IPS-NIHi11 (cell line): ENCODE measurements around the gene PTPN21.

Experiments
- DNase-seq: peaks from one replicate; pipeline ENCODE4 v3.0.0; 2012; ENCODE audit warnings: mixed read lengths, low spot score

PTPN21 gene

GRCh38 chr14:88554457-88555286, at the start of gene PTPN21:
PTPN21 (minus strand) TSS chr14:88555007; CDS start chr14:88550417, 4,590 bp downstream.
- peak; percentile 91 for DNase-seq

- no peak for DNase-seq
These were observed 49.4 kb upstream of the PTPN21 start for GRCh38 chr14:88604212-88604611.

- DNase-seq, result no peak
These were observed 45.1 kb upstream of the PTPN21 start for GRCh38 chr14:88599761-88600439.

GRCh38 chr14:88599326-88599725, 44.5 kb upstream of the PTPN21 start:
- no peak for DNase-seq

- no peak for DNase-seq
These were observed 43.4 kb upstream of the PTPN21 start for GRCh38 chr14:88598097-88598675.

GRCh38 chr14:88597601-88598000, 42.8 kb upstream of the PTPN21 start:
- no peak for DNase-seq

- DNase-seq, result no peak
These were observed 42.2 kb upstream of the PTPN21 start for GRCh38 chr14:88597038-88597437.

- no peak for DNase-seq
These were observed 37.2 kb upstream of the PTPN21 start for GRCh38 chr14:88592031-88592430.

GRCh38 chr14:88590173-88590572, 35.4 kb upstream of the PTPN21 start:
- DNase-seq, result no peak

- no peak for DNase-seq
These were observed 33.3 kb upstream of the PTPN21 start for GRCh38 chr14:88588081-88588480.

GRCh38 chr14:88584451-88584850, 29.6 kb upstream of the PTPN21 start:
- no peak for DNase-seq

GRCh38 chr14:88576222-88576621, 21.4 kb upstream of the PTPN21 start:
- no peak for DNase-seq

GRCh38 chr14:88572117-88572516, 17.3 kb upstream of the PTPN21 start:
- DNase-seq, result no peak

- no peak for DNase-seq
These were observed 13.4 kb upstream of the PTPN21 start for GRCh38 chr14:88568196-88568595.

GRCh38 chr14:88565427-88565826, 10.6 kb upstream of the PTPN21 start:
- DNase-seq, result no peak

GRCh38 chr14:88563845-88564244, 9.0 kb upstream of the PTPN21 start:
- no peak for DNase-seq

GRCh38 chr14:88562831-88563686, 8.3 kb upstream of the PTPN21 start, which contains the start of gene ZC3H14:
ZC3H14 (plus strand) TSS chr14:88563037; CDS start chr14:88563134, 97 bp downstream.
- DNase-seq, result peak; percentile 94

GRCh38 chr14:88562532-88562830, 7.7 kb upstream of the PTPN21 start:
- no peak for DNase-seq

GRCh38 chr14:88559852-88560251, 5.0 kb upstream of the PTPN21 start:
- DNase-seq, result no peak

GRCh38 chr14:88556581-88556980, 1.8 kb upstream of the PTPN21 start:
- DNase-seq, result no peak

GRCh38 chr14:88553886-88554456, 836 bp downstream of the PTPN21 start:
- DNase-seq, result no peak

- no peak for DNase-seq
These were observed 1.9 kb downstream of the PTPN21 start for GRCh38 chr14:88552876-88553275.
